ENCODE data around the gene CLSTN1. TPM values are rescaled to one million over a fixed set of nuclear protein-coding genes. Genes with fewer than 3 reads are reported as not detected.

Gene CLSTN1
- total RNA-seq, 1 experiment from 2014 or later, result 99.0 TPM

DNA sequence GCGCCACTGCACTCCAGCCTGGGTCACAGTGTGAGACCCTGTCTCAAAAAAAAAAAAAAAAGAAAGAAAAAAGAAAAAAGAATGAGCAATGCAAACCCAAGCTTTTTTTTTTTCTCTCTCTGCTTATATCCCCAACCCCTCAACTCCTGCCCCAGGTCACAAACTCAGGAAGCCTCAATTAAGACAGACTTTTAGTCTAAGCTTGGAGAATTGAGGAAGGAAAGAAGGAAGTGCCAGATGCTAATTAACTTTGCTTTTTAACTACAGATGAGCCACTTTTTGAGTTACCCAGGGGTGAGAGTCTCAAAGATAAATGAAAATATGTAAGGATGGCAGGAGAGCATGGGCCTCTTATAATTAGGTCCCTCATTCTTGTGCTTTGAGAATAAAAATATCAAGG lies 139.0 kb downstream of the CLSTN1 start:
- DNase-seq (ENCODE audit: low spot score), result no peak

DNA sequence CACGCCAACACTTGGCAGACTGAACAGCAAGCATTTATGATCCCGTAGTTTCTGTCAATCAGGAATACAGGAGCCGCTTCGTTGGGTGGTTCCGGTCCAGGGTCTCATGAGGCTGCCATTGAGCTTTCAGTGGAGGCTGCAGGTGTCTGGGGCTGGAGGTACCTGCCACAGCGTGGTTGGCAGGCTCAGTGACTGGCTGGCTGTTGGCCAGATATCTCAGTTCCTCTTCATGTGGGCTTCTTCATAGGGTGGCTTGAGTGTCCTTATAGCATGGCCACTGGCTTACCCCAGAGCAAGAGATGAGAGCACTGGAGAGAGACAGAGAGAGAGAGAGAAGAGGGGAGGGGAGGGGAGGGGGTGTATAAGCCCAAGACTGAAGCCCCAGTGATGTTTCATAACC lies 142.9 kb downstream of the CLSTN1 start:
- no peak for DNase-seq (ENCODE audit: low spot score)

DNA sequence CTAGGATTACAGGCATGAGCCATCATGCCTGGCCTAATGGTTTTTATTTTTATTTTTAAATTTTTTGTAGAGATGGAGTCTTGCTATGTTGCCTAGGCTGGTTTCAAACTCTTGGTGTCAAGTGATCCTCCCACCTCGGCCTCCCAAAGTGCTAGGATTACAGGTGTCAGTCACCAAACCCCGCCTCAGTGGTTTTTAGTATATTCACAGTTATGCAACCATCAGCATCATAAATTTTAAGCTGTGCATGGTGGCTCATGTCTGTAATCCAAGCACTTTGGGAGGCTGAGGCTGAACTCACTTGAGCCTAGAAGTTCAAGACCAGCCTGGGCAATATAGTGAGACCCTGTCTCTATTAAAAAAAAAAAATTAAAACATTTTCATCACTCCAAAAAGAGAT lies 143.7 kb downstream of the CLSTN1 start:
- DNase-seq (ENCODE audit: low spot score), result no peak

Other genes starting within 250 kb of the CLSTN1 start
- gene TMEM201, start 235.1 kb downstream of the CLSTN1 start, total RNA-seq (2014; rRNA removed; shearing (Covaris generic)), result 23.7 and 31.7 TPM in 2 replicates
- 0.03 and 0.05 TPM in 2 replicates for gene PIK3CD, start 172.2 kb downstream of the CLSTN1 start, total RNA-seq (2014; rRNA removed; shearing (Covaris generic))
- 12.2 and 16.4 TPM in 2 replicates for gene CTNNBIP1, start 86.3 kb upstream of the CLSTN1 start, total RNA-seq (2014; rRNA removed; shearing (Covaris generic))
- gene LZIC, start 119.4 kb upstream of the CLSTN1 start, total RNA-seq (2014; rRNA removed; shearing (Covaris generic)), result 7.7 and 8.7 TPM in 2 replicates
- 1.6 and 5.2 TPM in 2 replicates for gene NMNAT1, start 119.5 kb upstream of the CLSTN1 start, total RNA-seq (2014; rRNA removed; shearing (Covaris generic))
- gene RBP7, start 173.3 kb upstream of the CLSTN1 start, total RNA-seq (2014; rRNA removed; shearing (Covaris generic)), result not detected in 2 replicates
- 35.4 and 41.1 TPM in 2 replicates for gene UBE4B, start 209.0 kb upstream of the CLSTN1 start, total RNA-seq (2014; rRNA removed; shearing (Covaris generic))